ENCODE data around the gene IRF5.
"Not testable (repeated sequence)": the region's sequence is repeated elsewhere in the genome, so short reads cannot be mapped to it uniquely, and the experiment has no call there.

IRF5 gene

DNA sequence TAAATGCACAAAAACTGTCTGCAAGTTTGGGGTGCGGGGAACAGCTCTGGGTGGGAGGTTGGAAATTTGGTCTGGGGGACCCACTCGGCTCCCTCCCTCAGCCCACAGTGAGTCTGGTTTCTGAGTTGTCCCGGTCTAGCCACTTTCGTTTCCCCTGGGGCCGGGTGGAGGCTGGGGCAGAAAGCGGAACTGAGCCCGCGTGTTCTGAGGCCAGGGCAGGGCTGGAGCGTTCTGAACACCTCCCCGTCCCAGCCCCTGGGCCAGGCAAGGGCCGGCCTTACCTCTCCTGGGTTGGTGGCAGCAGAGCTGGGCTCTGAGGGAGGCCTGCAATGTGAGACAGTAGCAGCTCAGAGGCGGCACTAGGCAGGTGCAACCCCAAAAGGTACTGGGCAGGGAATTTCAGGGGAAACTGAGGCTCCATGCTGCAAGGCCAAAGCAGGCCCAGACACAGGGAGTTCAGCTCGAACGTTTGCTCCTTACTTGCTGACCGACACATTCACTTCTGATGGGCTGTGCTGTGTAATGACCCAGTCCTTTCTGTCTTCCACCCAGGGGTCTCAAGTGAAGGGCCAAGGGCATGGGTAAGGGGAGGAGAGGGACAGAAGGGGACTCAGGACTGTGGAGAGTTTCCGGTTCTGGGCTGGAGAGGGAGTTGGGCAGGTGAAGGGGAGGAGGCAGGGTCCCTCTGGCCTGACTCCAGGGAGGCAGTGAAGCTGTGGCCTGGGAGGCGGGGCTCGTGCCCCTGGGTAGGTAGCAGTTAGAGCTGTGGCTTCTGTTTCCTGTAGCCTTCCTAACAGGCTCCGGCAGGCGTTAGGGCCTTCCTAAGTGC lies 3.0 kb downstream of the IRF5 start:
- no peak for DNase-seq

DNA sequence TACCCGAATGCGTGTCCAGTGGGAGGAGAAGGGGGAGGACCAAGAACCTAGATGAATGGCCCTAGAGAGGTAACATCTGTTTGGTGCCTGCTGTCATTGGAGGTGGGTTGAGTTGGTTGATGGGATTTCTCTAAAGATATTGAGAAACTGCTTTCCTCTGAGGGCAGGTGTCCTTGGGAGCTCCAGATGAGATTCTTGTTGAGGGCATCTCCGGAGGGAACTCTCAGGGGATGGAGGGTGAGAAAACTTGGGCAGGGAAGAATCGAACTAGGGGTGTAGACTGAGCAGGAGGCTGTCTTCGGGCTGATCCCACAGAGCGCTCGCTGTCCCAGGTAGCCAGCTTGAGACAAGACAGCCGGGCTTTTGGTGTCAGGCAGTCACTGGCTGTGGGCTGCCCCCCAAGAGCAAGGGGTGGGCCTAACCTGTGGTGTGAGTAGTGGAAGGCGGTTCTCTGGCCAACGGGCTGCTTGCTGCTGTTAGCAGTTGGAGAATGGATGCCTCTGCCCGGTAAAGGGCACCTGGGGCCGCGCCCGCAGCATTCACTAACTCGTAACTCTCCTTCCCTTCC lies 3.7 kb downstream of the IRF5 start:
- no peak for DNase-seq

DNA sequence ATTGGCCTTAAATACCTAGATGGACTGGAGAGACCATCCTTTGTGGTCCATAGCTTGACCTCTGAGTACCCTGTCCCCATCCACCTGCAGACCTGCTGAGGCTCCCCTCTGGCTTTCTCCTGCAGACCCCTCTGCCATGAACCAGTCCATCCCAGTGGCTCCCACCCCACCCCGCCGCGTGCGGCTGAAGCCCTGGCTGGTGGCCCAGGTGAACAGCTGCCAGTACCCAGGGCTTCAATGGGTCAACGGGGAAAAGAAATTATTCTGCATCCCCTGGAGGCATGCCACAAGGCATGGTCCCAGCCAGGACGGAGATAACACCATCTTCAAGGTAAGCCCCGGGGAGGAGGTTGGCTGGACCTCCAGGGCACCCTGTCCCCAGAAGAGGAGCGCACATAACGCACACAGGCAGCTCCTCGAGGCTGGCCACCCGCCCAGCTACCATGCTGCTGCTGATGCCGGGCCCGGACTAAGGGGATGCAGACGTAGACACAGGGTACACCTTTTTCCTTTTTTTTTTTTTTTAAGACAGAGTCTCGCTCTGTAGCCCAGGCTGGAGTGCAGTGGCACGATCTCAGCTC lies 4.3 kb downstream of the IRF5 start:
- no peak for DNase-seq

DNA sequence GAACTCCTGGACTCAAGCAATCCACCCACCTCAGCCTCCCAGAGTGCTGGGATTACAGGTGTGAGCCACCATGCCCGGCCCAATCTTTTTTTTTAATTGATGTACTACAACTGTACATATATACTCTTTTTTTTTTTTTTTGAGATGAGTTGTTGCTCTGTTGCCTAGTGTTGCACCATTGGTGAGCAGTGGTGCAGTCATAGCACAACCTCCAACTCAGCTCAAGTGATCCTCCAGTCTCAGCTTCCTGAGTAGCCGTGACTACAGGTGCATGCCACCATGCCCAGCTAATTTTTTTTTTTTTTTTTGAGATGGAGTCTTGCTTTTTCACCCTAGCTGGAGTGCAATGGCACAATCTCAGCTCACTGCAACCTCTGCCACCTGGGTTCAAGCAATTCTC lies 5.5 kb downstream of the IRF5 start:
- DNase-seq = not testable (repeated sequence)

DNA sequence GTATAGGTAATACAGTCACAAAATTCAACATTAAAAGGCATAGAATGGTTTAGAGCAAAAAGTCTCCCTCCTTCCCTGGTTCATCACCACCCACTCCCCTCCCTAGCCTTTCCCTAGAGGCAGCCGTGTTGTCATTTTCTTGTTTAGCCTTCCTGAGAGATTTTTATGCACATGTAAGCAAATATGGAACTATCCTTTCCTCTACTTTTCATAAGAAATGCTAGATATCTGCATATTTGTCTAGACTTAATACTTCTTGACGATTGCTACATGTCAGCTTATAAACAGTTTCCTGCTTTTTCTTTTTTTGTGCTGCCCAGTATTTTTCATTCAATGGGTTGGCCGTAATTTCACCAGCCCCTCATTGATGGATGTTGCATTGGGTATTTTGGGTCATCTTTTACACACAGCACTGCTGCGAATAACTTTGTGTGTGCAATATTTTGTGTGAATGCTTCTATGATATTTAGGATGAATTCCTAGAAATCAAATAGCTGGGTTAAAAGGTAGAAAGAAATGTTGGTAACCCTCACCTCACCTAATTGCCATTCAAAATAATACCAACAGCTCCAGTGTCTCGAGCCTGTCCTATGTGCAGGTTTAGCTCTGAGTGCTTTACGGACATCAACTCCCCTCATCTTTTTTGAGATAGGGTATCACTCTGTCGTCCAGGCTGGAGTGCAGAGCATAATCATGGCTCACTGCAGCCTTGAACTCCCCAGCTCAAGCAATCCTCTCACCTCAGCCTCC lies 6.9 kb downstream of the IRF5 start:
- DNase-seq = no peak

DNA sequence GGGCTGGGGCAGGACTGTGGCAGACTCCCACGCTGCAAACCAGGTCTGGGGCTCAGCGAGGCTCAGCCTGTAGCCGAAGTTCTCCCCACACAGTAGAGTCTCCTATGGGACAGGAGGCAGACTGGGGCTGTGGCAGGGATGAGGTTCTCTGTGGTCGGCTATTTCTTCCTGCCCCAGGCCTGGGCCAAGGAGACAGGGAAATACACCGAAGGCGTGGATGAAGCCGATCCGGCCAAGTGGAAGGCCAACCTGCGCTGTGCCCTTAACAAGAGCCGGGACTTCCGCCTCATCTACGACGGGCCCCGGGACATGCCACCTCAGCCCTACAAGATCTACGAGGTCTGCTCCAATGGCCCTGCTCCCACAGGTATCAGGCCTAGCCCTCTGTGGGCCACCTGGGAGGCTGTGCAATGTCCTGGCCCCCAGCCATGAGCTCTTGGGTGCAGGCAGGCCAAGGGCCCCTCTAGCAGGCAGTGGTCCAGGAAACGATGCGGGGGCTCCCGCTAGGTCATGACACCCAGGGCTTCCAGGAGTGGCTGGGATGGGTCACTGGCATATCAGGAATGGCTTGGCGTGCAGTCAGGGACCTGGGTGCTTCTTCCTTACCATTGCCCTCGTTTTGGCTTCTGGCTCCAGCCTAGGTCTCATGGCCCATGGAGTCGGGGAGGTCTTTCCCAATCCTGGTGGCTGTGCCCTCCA lies 8.1 kb downstream of the IRF5 start:
- DNase-seq = no peak

DNA sequence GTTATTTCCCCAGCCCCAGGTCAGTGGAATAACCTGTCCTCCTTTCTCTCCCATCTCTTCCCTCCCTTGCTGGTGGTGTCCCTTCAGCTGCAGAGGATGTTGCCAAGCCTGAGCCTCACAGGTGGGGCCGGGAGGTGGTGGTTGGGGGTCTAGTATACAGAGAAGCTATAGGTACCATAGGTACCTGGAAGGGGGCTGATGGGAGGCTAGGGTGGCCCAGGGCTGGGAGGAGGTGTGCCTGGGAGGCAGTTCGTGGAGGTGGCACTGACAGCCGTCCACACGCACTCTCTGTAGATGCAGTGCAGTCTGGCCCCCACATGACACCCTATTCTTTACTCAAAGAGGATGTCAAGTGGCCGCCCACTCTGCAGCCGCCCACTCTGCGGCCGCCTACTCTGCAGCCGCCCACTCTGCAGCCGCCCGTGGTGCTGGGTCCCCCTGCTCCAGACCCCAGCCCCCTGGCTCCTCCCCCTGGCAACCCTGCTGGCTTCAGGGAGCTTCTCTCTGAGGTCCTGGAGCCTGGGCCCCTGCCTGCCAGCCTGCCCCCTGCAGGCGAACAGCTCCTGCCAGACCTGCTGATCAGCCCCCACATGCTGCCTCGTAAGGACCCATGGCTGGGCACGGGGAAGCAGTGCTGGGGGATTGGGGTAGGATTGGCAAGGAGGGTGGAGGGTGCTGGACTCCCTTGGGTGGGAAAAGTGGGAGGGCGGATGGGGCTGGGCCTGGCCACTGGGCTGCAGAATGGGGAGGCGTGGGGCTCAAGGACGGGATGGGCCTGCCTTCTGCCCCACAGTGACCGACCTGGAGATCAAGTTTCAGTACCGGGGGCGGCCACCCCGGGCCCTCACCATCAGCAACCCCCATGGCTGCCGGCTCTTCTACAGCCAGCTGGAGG lies 9.5 kb downstream of the IRF5 start:
- DNase-seq = no peak

DNA sequence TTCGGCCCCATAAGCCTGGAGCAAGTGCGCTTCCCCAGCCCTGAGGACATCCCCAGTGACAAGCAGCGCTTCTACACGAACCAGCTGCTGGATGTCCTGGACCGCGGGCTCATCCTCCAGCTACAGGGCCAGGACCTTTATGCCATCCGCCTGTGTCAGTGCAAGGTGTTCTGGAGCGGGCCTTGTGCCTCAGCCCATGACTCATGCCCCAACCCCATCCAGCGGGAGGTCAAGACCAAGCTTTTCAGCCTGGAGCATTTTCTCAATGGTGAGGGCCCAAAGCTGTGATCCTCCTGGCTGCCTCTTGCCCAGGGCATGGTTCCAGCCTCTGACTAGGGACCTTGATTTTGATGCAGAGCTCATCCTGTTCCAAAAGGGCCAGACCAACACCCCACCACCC lies 10.1 kb downstream of the IRF5 start:
- no peak for DNase-seq

DNA sequence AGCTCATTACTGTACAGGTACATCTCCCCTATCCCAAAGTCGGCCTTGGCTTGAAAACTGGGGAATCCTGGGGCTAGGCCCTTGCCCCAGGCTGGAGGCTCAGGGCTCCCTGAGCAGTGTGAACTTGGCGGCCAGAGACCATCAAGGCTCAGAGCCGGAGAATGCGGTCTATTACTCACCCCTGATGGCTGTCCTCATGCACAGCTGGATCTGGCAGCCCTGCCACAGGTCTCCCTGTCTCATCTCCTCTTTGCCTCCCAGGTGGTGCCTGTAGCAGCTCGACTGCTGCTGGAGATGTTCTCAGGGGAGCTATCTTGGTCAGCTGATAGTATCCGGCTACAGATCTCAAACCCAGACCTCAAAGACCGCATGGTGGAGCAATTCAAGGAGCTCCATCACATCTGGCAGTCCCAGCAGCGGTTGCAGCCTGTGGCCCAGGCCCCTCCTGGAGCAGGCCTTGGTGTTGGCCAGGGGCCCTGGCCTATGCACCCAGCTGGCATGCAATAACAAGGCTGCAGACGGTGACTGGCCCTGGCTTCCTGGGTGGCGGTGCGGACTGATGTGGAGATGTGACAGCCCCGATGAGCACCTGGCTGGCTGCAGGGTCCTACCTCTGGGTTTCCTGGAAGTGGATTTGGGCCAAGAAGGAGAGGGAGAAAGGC lies 10.7 kb downstream of the IRF5 start:
- DNase-seq = no peak

DNA sequence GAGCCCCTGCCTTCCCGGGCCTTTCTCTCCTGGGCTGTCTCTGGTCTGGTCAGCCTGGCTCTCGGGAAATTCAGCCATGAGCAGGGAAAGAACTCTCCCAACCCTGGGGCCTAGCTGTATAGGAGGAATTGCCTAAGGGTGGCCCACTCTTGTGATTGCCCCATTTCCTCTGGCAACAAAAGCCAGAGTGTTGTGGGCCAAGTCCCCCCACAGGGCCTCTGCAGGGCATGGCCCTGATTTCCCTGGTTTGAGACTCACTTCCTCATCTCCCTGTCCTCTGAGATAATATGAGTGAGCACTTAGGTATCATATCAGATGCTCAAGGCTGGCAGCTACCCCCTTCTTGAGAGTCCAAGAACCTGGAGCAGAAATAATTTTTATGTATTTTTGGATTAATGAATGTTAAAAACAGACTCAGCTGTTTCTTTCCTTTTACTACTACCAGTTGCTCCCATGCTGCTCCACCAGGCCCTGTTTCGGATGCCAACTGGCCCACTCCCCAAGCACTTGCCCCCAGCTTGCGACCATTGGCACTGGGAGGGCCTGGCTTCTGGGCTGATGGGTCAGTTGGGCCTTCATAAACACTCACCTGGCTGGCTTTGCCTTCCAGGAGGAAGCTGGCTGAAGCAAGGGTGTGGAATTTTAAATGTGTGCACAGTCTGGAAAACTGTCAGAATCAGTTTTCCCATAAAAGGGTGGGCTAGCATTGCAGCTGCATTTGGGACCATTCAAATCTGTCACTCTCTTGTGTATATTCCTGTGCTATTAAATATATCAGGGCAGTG lies 11.4 kb downstream of the IRF5 start:
- no peak for DNase-seq

DNA sequence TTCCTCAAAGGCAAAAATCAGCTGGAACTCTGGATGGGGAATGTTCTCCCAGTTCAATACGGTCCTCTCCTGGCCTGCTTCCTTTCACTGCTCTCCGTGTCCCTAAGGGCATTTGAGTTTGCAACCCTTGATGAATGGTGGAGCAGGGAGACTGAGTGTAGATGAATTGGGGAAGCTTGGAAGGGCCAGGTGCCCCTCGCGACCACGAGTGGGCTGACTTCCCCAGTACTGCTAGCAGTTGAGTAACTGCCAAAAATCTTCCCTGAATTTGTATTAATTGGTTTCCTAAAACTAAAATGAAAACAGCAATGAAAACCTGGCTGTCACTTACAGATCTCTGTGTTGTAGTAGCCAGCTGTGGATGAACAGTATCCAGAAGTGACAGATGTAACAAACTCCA lies 13.6 kb downstream of the IRF5 start:
- no peak for DNase-seq

DNA sequence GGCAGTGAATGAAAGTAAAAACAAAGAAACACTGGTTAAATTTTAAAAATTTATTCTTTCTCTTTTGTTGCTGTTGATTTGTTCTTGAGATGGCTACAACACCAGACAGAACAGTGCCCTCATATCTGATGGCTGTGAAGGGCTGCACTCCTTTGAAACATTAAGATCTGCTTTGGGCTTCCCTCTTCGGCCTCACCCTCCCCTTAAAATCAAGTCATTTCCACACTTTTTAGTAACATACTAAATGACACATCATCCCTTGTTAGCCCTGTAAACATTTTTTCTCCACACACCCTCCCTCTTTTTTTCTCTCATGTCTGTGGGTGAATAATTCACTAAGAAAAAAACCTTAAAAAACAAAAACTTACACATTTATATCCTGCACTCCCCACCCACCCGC lies 16.4 kb downstream of the IRF5 start:
- DNase-seq = no peak

DNA sequence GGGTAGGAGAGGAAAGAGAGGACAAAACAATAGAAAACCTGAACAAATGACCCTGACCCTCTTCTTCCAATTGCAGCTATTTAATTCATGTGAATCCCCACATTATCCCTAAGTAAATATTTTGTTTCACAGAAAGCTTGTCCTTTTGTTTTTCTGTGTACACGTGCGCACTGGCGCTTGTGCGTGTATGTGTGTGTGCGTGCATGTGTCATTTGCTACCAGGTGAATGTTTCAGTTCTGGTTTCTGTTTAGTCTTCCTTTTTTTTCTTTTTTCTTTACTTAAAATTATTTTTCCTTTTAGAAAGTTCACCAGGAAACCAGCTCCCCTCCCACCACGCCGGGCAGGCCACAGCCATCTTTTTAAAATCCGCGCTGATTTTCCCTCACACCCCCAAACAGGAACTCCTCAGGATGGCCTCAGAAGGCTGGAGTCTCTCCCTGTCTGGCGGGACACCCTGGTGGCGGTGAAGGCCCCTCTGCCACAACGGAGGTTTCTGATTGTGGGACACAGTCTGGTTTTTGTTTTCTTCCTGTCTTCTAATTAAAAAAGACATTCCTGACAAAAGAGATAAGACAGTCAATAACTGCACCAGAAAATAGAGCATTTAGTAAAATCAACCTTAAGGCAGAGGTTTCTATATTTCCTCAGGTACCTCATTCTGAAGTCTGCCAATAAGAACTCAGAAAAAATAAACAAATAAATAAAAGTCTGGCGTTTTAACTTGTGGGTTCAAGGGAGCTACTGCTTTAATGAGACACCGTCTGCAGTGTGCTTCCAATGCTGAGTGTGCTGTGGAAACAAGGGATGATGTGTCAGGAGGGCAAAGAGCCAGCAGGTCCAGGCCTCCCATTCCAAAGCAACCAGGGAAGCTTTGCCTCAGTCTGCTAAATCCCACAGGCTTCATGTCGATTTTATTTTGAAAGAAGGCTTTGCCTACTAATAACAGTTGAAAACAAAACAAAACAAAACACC lies 17.4 kb downstream of the IRF5 start:
- DNase-seq = no peak

DNA sequence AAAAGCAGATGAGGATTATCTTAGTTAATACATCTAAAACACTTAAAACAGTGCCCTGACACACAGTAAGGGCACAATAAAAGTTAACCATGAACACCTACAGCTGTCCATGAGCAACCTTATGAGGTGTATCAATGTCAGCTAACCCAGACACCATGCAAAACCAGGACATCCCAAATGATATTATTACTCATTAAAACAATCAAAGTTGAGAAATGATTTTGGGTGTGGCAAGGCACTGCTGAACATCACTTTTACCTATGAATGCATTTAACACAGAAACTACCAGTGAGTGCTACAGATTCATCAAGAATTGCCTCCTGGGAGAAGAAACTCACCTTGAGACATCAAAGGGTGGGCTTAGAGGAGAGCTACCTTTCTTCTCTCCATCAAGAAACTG lies 18.3 kb downstream of the IRF5 start:
- DNase-seq = no peak

DNA sequence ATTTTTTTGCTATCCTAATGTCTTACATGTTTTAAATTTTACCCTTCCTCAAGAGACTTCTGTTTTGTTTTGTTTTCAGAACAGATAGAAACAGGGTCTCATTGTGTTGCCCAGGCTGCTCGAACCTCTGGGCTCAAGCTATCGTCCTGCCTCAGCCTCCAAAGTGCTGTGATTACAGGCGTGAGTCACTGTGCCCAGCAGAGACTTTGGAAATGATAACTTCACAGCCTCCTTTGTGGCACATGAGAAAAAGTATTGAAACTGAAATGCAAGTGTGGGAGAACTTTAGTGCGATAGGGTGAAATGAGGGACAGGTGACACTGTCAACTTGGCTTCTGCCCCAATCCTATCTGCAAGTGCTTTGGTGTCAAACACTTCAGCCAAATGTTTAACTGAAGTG lies 21.6 kb downstream of the IRF5 start:
- DNase-seq = no peak

DNA sequence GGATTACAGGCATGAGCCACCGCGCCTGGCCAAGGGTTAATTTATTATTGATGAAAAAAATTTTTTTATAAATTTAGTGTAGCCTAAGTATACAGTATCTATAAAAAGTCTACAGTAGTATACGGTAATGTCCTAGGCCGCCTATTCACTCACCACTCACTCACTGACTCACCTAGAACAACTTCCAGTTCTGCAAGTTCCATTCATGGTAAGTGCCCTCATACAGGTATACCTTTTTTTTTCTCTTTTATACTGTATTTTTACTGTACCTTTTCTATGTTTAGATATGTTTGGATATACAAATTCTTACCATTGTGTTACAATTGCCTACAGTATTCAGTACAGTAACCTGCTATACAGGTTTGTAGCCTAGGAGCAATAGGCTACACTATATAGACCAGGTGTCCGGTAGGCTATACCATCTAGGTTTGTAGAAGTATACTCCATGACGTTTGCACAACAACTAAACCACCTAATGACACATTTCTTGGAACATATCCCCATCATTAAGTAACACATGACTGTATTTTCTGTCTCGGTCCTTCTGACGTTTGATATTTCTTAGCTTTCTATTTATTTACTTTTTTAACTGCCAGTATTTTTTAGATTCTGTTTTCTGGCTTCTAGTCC lies 23.4 kb downstream of the IRF5 start:
- DNase-seq = no peak

DNA sequence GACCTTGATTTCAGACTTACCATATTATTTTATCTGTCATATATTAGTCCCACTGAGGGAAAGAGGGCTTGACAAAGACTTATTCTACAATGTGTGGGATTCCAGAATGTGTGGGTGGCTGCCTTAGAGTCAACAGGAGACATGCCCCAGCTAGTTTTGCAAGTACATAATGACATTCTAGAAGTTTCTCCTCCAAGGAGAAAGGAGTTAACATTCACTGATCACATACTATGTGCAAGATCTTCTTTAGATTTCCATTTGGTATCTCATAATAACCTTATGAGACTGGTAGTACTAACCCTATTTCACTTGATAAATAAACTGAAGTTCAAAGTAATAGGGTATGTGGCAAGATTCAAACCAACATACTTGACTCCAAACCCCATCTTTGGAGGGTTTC lies 25.2 kb downstream of the IRF5 start:
- no peak for DNase-seq

DNA sequence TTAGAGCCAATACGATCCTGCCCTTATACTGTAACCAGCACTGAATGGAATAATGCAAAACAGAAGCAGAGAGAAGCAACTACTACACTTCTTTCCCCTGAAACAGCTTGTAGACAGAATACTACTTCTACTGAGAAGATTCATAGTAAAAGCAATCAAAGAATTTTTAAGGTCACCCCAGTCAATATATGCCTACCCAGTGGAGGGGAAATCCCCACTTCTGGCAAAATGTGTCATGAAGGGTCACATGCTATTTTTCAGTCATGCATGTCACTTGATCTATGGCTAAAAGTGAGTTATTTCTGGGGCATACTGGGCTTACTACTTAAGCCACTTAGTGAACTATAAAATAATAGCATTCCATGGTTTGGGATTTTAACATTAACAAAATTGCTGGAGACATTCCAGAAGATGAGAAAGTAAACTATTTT lies 25.6 kb downstream of the IRF5 start:
- no peak for DNase-seq

DNA sequence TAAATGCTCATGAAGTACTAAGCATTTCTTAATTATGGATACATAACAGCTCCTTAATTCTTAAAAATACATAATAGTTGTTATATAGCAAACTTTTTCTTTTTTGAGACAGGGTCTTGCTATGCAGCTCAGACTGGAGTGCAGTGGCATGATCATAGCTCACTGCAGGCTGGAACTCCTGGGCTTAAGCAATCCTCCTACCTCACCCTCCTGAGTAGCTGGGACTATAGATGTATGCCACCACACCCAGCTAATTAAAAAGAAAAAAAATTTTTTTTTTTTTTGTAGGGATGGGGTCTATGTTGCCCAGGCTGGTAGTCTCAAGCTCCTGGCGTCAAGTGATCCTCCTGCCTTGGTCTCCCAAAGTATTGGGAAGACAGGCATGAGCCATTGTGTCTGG lies 30.9 kb downstream of the IRF5 start:
- no peak for DNase-seq

Measured in activated CD4-positive, alpha-beta T cell treated with anti-CD3 and anti-CD28 coated beads, Interleukin-2, amount 50 U/mL, for 1 hour (primary cell).